Testis (tissue), 3 donors: ENCODE data around the gene NRROS. TPM values are rescaled to one million over a fixed set of nuclear protein-coding genes. Genes with fewer than 3 reads are reported as not detected.
"Not testable (repeated sequence)": the region's sequence is repeated elsewhere in the genome, so short reads cannot be mapped to it uniquely, and the experiment has no call there.

Experiments used
- DNase-seq: peaks from one replicate; pipeline ENCODE4 v3.0.0-alpha.2; 2019
- H3K27ac ChIP-seq, 2 donors: fragments of 200-600 bp; sonication (generic); one replicate each; pipeline ENCODE4 v1.5.1; 2019
- H3K27me3 ChIP-seq: fragments of 200-600 bp; sonication (generic); one replicate; pipeline ENCODE4 v1.5.1; 2019
- H3K36me3 ChIP-seq: fragments of 200-600 bp; sonication (generic); one replicate; pipeline ENCODE4 v1.5.1; 2017; ENCODE audit warnings: low read depth; ENCODE audit errors: missing control alignments
- H3K4me1 ChIP-seq: fragments of 200-600 bp; sonication (generic); one replicate; pipeline ENCODE4 v1.5.1; 2019
- H3K4me3 ChIP-seq, 2 donors: fragments of 200-600 bp; sonication (generic); one replicate each; pipeline ENCODE4 v1.5.1; 2017 to 2019
- H3K9me3 ChIP-seq: fragments of 200-600 bp; sonication (generic); one replicate; pipeline ENCODE4 v1.5.1; 2017
- POLR2A ChIP-seq: fragments of 450-650 bp; IDR thresholded peaks from one replicate; pipeline ENCODE4 v1.6.1; 2017; ENCODE audit warnings: antibody characterized with exemption, mild to moderate bottlenecking, moderate library complexity
- WGBS, 2 donors: methylation state at CpG; one replicate each; pipeline ENCODE4 v1.1.5; 2018; 5-methylcytosine and 5-hydroxymethylcytosine counted together
- intact Hi-C: fragments of 100-400 bp; cut with DNase I; formaldehyde crosslinking; loops from one replicate; pipeline ENCODE4 v1.15.1; 2023; ENCODE audit warnings: low total_unique reads
- polyA plus RNA-seq: library from polyadenylated mRNA; stranded (reverse); fragments of 350-450 nt; fragmentation: Illumina TruSeq; extraction: RNeasy Lipid Tissue Mini Kit (QIAGEN cat#74804); gene quantifications from one replicate; pipeline ENCODE4 v1.2.3, GENCODE V29; 2014; ENCODE audit warnings: low read depth, low replicate concordance; ENCODE audit not compliant: insufficient read depth
- total RNA-seq, 2 donors: library from RNA; depleted of rRNA; stranded (reverse); fragments of >200 nt; gene quantifications; one replicate each; pipeline ENCODE4 v1.2.3, GENCODE V29; 2016
- TF ChIP-seq, protein P1 (sequence below), 3 experiments: fragments of 450-650 bp in 2 of 3; fragments of 200-600 bp in 1 of 3; sonication (generic) in 1 of 3; IDR thresholded peaks; one replicate each; pipeline ENCODE4 v1.5.1; 2016 to 2019; ENCODE audit warnings: antibody characterized with exemption in 3 of 3, mild to moderate bottlenecking in 2 of 3, moderate library complexity in 1 of 3

Gene NRROS
- total and polyA plus RNA-seq, 3 donors from 2014 or later = 2.8 to 5.5 (median 3.2) TPM

GRCh38 chr3:196609343-196609775 lies 30.1 kb upstream of the NRROS start:
- Histone ChIP-seq H3K36me3 (no peaks in the 10 kb centered on the region), H3K4me3 (no peak overlapping the region), H3K27me3 (no peaks in the 10 kb centered on the region), H3K9me3 (no peaks in the 10 kb centered on the region), H3K27ac (peak overlapping the region in 1 of 2 donors; percentile 17), H3K4me1 (peaks cover 10% of the 10 kb centered on the region)
- 32 to 36% methylated on average over 5 of the region's 5 CpGs for WGBS, 2 donors
- peak; percentile 90 for DNase-seq
- TF ChIP-seq, protein P1, sequence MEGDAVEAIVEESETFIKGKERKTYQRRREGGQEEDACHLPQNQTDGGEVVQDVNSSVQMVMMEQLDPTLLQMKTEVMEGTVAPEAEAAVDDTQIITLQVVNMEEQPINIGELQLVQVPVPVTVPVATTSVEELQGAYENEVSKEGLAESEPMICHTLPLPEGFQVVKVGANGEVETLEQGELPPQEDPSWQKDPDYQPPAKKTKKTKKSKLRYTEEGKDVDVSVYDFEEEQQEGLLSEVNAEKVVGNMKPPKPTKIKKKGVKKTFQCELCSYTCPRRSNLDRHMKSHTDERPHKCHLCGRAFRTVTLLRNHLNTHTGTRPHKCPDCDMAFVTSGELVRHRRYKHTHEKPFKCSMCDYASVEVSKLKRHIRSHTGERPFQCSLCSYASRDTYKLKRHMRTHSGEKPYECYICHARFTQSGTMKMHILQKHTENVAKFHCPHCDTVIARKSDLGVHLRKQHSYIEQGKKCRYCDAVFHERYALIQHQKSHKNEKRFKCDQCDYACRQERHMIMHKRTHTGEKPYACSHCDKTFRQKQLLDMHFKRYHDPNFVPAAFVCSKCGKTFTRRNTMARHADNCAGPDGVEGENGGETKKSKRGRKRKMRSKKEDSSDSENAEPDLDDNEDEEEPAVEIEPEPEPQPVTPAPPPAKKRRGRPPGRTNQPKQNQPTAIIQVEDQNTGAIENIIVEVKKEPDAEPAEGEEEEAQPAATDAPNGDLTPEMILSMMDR (IDR thresholded peaks at IDR 0.05) = peak; percentile 70 to 78 (median 71)
- no peak for TF ChIP-seq POLR2A
- intact Hi-C loops = no loop called here

DNA sequence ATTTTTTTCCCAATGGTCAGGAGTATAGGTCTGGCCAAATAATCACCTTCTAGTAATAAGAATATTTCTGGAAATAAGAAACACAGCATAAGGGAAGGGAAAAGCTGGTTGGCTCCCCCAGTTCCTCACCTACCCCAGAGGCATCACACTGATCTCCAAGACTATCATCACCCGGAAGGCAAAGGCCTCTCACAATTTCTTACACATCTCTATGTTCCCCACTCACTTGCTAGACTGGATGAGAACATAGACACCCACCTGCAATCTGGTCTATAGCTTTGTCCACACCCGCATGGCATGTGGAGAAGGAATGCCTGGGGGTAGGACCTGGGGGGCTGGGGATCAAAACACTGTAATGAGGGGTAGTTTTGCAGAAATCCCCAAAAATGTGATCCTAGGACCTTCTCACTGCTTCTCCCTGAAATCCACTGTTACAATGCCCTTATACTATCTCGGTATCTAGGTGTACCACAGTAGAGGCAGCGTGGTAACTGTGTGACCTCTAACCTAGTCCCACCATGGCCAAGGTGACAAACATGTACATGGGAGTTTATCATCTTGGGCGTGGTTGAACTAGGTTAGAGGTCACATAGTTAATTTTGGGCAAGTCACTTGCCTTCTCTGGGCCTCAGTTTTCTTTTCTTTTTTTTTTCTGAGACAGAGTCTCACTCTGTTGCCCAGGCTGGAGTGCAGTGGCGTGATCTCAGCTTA lies 29.5 kb upstream of the NRROS start:
- WGBS, 2 donors = 89 to 92% methylated on average over 6 of the region's 6 CpGs
- Histone ChIP-seq H3K36me3 (no peaks in the 10 kb centered on the region), H3K4me1 (peaks cover 10% of the 10 kb centered on the region), H3K4me3 (no peak overlapping the region), H3K9me3 (no peaks in the 10 kb centered on the region), H3K27ac (peak overlapping the region in 1 of 2 donors; percentile 17), H3K27me3 (no peaks in the 10 kb centered on the region)
- no peak for TF ChIP-seq POLR2A
- TF ChIP-seq, protein P1 (IDR thresholded peaks at IDR 0.05) = no peak
- DNase-seq = no peak
- intact Hi-C loops = loop anchor here (5.0 kb wide), 1 partner anchor 77 kb away; no protein-coding TSS in a partner anchor

DNA sequence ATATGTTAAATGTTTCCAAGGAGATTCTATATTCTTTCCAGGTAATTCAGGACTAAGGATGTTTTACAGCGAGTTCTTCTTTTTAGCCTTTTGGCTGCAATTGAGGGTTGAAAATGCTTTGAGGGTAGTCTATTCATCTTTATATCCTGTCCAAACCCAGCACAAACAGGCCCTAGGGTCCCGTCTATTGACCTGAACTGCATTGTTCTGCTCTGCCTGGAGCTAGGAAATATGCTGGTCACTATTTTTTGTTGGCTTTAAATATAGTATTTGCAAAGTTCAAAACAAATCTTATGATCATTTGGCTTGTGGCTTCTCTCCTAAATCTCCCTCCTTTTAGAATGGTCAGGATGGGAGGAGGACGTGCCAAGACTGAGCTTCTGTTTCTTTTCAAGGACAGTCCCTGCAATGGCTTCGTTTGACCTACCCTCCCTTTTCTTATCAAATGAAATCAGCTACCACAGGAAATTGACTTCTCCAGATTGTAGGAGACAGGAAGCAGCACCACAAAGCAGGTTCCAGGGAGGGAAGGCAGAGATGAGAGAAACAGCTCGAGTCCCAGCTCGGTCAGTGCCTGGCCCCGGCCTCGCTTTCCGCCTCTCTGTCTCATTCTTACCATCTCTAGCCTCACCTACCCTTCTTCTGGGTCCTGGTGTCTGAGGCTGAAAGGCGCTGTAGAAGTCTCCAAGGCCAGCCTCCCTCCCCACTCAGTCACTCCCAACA lies 27.6 kb upstream of the NRROS start:
- intact Hi-C loops = loop anchor here (5.0 kb wide), 1 partner anchor 75 kb away; no protein-coding TSS in a partner anchor
- Histone ChIP-seq H3K27ac (no peak overlapping the region), H3K4me3 (no peak overlapping the region), H3K36me3 (no peaks in the 10 kb centered on the region), H3K27me3 (no peaks in the 10 kb centered on the region), H3K4me1 (peaks cover 10% of the 10 kb centered on the region), H3K9me3 (no peaks in the 10 kb centered on the region)
- no peak for DNase-seq
- TF ChIP-seq, protein P1 (IDR thresholded peaks at IDR 0.05) = no peak
- no peak for TF ChIP-seq POLR2A
- WGBS, 2 donors = 55 to 65% methylated on average over 10 of the region's 10 CpGs

DNA sequence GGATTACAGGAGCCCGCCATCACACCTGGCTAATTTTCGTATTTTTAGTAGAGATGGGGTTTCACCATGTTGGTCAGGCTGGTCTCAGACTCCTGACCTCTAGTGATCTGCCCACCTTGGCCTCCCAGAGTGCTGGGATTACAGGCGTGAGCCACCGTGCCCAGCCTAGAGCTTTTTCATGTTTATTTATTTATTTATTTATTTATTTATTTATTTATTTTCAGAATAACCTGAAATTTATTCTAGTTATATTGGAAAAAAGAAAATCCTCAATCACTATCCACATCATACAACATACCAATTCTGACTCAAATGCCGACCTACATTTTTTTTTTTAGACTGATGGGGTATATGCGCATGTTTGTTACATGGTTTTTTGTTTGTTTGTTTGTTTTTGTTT lies 24.3 kb upstream of the NRROS start:
- H3K27me3 ChIP-seq, H3K4me1 ChIP-seq, H3K27ac ChIP-seq, H3K9me3 ChIP-seq, H3K36me3 ChIP-seq, H3K4me3 ChIP-seq, intact Hi-C loops, DNase-seq: not testable (repeated sequence)
- WGBS, 2 donors = 86 to 95% methylated on average over 6 of the region's 6 CpGs

DNA sequence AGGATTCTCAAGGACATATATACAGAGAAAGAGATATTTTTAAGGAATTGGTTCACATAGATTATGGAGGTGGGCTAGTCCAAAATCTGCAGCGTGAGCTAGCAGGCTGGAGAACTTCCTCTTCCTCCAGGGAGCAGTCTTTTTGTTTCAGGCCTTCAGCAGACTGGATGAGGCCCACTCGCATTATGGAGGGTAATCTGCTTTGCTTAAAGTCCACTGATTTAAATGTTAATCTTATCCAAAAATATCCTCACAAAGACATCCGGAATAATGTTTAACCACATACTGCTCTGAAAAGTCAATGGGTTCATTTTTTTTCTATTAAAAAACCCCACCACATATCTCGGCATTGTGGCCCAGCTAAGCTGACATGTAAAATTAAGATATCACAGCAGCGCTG lies 22.2 kb upstream of the NRROS start:
- H3K27me3 ChIP-seq = no peaks in the 10 kb centered on the region
- peaks cover 2% of the 10 kb centered on the region for H3K4me1 ChIP-seq
- no peaks in the 10 kb centered on the region for H3K9me3 ChIP-seq
- no peak overlapping the region for H3K27ac ChIP-seq
- 75 to 78% methylated on average over 5 of the region's 5 CpGs for WGBS, 2 donors
- no peak overlapping the region for H3K4me3 ChIP-seq
- DNase-seq = no peak
- no peaks in the 10 kb centered on the region for H3K36me3 ChIP-seq
- intact Hi-C loops = no loop called here
- TF ChIP-seq, protein P1 (IDR thresholded peaks at IDR 0.05) = no peak
- TF ChIP-seq POLR2A = no peak
